Adrenal gland (tissue), 12 donors: ENCODE results near the gene CUL7. TPM values are rescaled to one million over a fixed set of nuclear protein-coding genes. Genes with fewer than 3 reads are reported as not detected.

Source experiments
- DNase-seq, 7 donors: peaks; one replicate each; pipeline ENCODE4 v3.0.0-alpha.2; 2019 to 2020
- H3K27ac ChIP-seq, 5 donors: fragments of 200-600 bp; sonication (generic) in 4 of 5; 1 replicate in 3 of 5; 2 replicates in 2 of 5; pipeline versions ENCODE4 v1.5.1 to v1.8.0; 2016 to 2020; ENCODE audit warnings: mild to moderate bottlenecking in 1 of 5
- H3K27me3 ChIP-seq: fragments of 200-600 bp; 2 replicates; pipeline ENCODE4 v1.8.0; 2021
- H3K36me3 ChIP-seq, 2 donors: fragments of 200-600 bp; replicated peaks in 1 of 2; 1 replicate in 1 of 2; 2 replicates in 1 of 2; pipeline versions ENCODE4 v1.5.1 to v1.8.0; 2018 to 2022
- H3K4me1 ChIP-seq, 2 donors: fragments of 200-600 bp; replicated peaks in 1 of 2; 1 replicate in 1 of 2; 2 replicates in 1 of 2; pipeline versions ENCODE4 v1.5.1 to v1.8.0; 2018 to 2021
- H3K4me3 ChIP-seq, 4 donors: fragments of 200-600 bp; sonication (generic) in 3 of 4; one replicate each; pipeline ENCODE4 v1.5.1; 2016 to 2018
- H3K9me3 ChIP-seq, 3 donors: fragments of 200-600 bp; sonication (generic) in 1 of 3; replicated peaks in 1 of 3; 1 replicate in 2 of 3; 2 replicates in 1 of 3; pipeline versions ENCODE4 v1.5.1 to v1.8.0; 2016 to 2021
- CTCF ChIP-seq, 6 experiments: fragments of 450-650 bp in 4 of 6; fragments of 200-600 bp in 2 of 6; sonication (generic) in 1 of 6; IDR thresholded peaks; 1 replicate in 5 of 6; 2 replicates in 1 of 6; pipeline versions ENCODE4 v1.5.1 to v1.8.0; 2016 to 2021; ENCODE audit warnings: antibody characterized with exemption in 6 of 6, mild to moderate bottlenecking in 2 of 6, moderate library complexity in 1 of 6
- POLR2A ChIP-seq, 2 donors: fragments of 450-650 bp; IDR thresholded peaks; one replicate each; pipeline ENCODE4 v1.6.1; 2017; ENCODE audit warnings: antibody characterized with exemption in 2 of 2, mild to moderate bottlenecking in 2 of 2, moderate library complexity in 1 of 2
- WGBS, 4 donors: extraction: QIAGEN DNeasy Blood & Tissue Kit in 2 of 4; methylation state at CpG; one replicate each; pipeline versions ENCODE4 v1.1.5 to v1.1.7; 2013 to 2017; 5-methylcytosine and 5-hydroxymethylcytosine counted together
- intact Hi-C, 2 donors: fragments of 100-400 bp; cut with DNase I; formaldehyde crosslinking; loops; one replicate each; pipeline versions ENCODE4 v1.14.1 to v1.15.0; 2022 to 2023
- polyA plus RNA-seq, 3 donors: library from polyadenylated mRNA; stranded (reverse); fragments of 200-250 nt in 2 of 3; fragments of 350-450 nt in 1 of 3; fragmentation: Illumina TruSeq in 1 of 3; extraction: RNeasy Lipid Tissue Mini Kit (QIAGEN cat#74804) in 1 of 3; gene quantifications; one replicate each; pipeline ENCODE4 v1.2.3, GENCODE V29; 2013 to 2014
- total RNA-seq, 9 donors: library from RNA; depleted of rRNA in 4 of 9; stranded (reverse); fragments of >200 nt in 4 of 9; fragments of 120-200 nt in 1 of 9; fragmentation: NEBNext Ultra II Directional in 1 of 9; extraction: Animal tissue kit (Norgen Biotek cat#: 25700) in 1 of 9; gene quantifications; one replicate each; pipeline versions ENCODE4 v1.1.0 to v1.2.4, GENCODE V29; 2013 to 2023
- donor health status: healthy with polysubstance abuse.
- donor health status: Bipolar disorder and iron deficiency.
- donor health status: DM: yes; HTN: yes; CAD: no.
- donor health status: DM: no; HTN: no; CAD: no.
- donor health status: DM: no; HTN: no; CAD: no.
- donor health status: DM: yes; HTN: yes; CAD: no.

The CUL7 gene
- total and polyA plus RNA-seq, 12 donors = 12.0 to 52.5 (median 32.7) TPM

DNA sequence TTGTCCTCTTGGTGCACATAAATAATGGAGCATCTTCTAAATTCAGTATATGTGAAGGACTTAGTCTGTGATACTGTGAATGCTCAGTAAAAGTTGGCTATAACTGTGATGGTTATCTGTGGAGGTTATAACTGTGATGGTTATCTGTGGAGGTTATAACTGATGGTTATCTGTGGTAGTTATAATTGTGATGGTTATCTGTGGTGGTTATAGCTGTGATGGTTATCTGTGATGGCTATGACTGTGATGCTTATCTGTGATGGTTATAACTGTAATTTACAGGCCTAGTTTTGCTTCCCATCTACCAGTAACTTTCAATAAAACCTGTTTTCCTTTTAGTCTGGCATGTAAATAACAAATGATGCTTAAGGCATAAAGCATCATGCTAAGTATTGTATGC lies 39.0 kb upstream of the CUL7 start:
- H3K27me3 ChIP-seq = no peaks in the 10 kb centered on the region
- no peak overlapping the region for H3K27ac ChIP-seq
- no peaks in the 10 kb centered on the region for H3K9me3 ChIP-seq
- TF ChIP-seq CTCF (IDR thresholded peaks at IDR 0.05) = no peak
- no peak for TF ChIP-seq POLR2A (IDR thresholded peaks at IDR 0.05)
- H3K36me3 ChIP-seq = no peaks in the 10 kb centered on the region
- DNase-seq = no peak
- intact Hi-C loops = no loop called here
- H3K4me1 ChIP-seq = peaks cover 0 to 7% of the 10 kb centered on the region in 2 donors
- H3K4me3 ChIP-seq = no peak overlapping the region

GRCh38 chr6:43091436-43091991 lies 37.9 kb upstream of the CUL7 start:
- intact Hi-C loops = no loop called here
- no peaks in the 10 kb centered on the region for H3K27me3 ChIP-seq
- TF ChIP-seq POLR2A (IDR thresholded peaks at IDR 0.05) (no peak), CTCF (IDR thresholded peaks at IDR 0.05) (no peak)
- H3K36me3 ChIP-seq = no peaks in the 10 kb centered on the region
- H3K27ac ChIP-seq = no peak overlapping the region
- peaks cover 0 to 7% of the 10 kb centered on the region in 2 donors for H3K4me1 ChIP-seq
- WGBS, 4 donors = 78 to 90% (median 88%) methylated on average over 10 of the region's 10 CpGs
- H3K9me3 ChIP-seq = no peaks in the 10 kb centered on the region
- DNase-seq = no peak
- no peak overlapping the region for H3K4me3 ChIP-seq

DNA sequence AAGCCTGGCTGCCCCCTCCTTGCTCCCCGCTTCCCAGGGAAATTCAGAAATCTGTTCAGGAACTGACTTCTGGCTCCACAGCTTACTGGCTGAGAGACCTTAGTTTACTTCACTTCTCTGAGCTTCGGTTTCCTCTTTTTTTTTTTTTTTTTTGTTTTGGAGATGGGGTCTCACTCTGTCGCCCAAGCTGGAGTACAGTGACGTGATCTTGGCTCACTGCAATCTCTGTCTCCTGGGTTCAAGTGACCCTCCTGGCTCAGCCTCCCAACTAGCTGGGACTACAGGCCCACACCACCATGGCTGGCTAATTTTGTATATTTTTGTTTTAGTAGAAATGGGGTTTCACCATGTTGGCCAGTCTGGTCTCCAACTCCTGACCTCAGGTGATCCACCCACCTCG lies 37.4 kb upstream of the CUL7 start:
- Histone ChIP-seq H3K27me3 (no peaks in the 10 kb centered on the region), H3K27ac (no peak overlapping the region), H3K4me1 (peaks cover 0 to 7% of the 10 kb centered on the region in 2 donors), H3K36me3 (no peaks in the 10 kb centered on the region), H3K4me3 (no peak overlapping the region), H3K9me3 (no peaks in the 10 kb centered on the region)
- no peak for DNase-seq
- 75 to 81% (median 78%) methylated on average over 5 of the region's 5 CpGs for WGBS, 4 donors
- intact Hi-C loops = no loop called here
- TF ChIP-seq CTCF (IDR thresholded peaks at IDR 0.05) (no peak), POLR2A (IDR thresholded peaks at IDR 0.05) (no peak)

- H3K36me3 ChIP-seq = no peaks in the 10 kb centered on the region
- no peak for TF ChIP-seq CTCF (IDR thresholded peaks at IDR 0.05)
- no peak for TF ChIP-seq POLR2A (IDR thresholded peaks at IDR 0.05)
- no peak for DNase-seq
- no peaks in the 10 kb centered on the region for H3K9me3 ChIP-seq
- H3K27ac ChIP-seq = no peak overlapping the region
- no peaks in the 10 kb centered on the region for H3K27me3 ChIP-seq
- H3K4me1 ChIP-seq = peaks cover 0 to 7% of the 10 kb centered on the region in 2 donors
- intact Hi-C loops = no loop called here
- 54 to 73% (median 65%) methylated on average over 2 of the region's 2 CpGs for WGBS, 4 donors
- no peak overlapping the region for H3K4me3 ChIP-seq
These were observed 36.9 kb upstream of the CUL7 start for GRCh38 chr6:43090559-43090956.
